HG03039 (cell line): ENCODE results near the gene MYBL2.
"Not testable (repeated sequence)": the region's sequence is repeated elsewhere in the genome, so short reads cannot be mapped to it uniquely, and the experiment has no call there.

Experiments
- ATAC-seq: cut with Tn5 transposase; IDR thresholded peaks from one replicate; pipeline ENCODE4 v1.9.1; 2021; ENCODE audit warnings: mild to moderate bottlenecking, moderate library complexity; ENCODE audit not compliant: unreplicated experiment

Gene MYBL2

GRCh38 chr20:43749734-43750294 is 82.9 kb downstream of the MYBL2 start:
- ATAC-seq, result no peak

- ATAC-seq, result no peak
Measured at GRCh38 chr20:43750774-43751166, 83.9 kb downstream of the MYBL2 start.

- ATAC-seq, result peak; percentile 61
Measured at GRCh38 chr20:43751167-43752050, 84.5 kb downstream of the MYBL2 start.

- ATAC-seq, result no peak
Measured at GRCh38 chr20:43752051-43752360, 85.1 kb downstream of the MYBL2 start.

GRCh38 chr20:43752561-43753301 is 85.8 kb downstream of the MYBL2 start:
- peak; percentile 42 for ATAC-seq

GRCh38 chr20:43755390-43755789 is 88.5 kb downstream of the MYBL2 start:
- ATAC-seq, result no peak

GRCh38 chr20:43755851-43756250 is 88.9 kb downstream of the MYBL2 start:
- ATAC-seq, result no peak

GRCh38 chr20:43757888-43758287 is 91.0 kb downstream of the MYBL2 start:
- not testable (repeated sequence) for ATAC-seq

GRCh38 chr20:43761386-43762340 is 94.7 kb downstream of the MYBL2 start:
- no peak for ATAC-seq

GRCh38 chr20:43762911-43763310 is 96.0 kb downstream of the MYBL2 start:
- no peak for ATAC-seq

- ATAC-seq, result no peak
Measured at GRCh38 chr20:43765916-43766315, 99.0 kb downstream of the MYBL2 start.
